K562 (cell line): ENCODE results near the gene TAAR1. TPM values are rescaled to one million over a fixed set of nuclear protein-coding genes. Genes with fewer than 3 reads are reported as not detected.
A peak's percentile ranks its signal among the peaks of the same experiment; 100 is the strongest.
"Not testable (repeated sequence)": the region's sequence is repeated elsewhere in the genome, so short reads cannot be mapped to it uniquely, and the experiment has no call there.

Experiments
- ATAC-seq: fragments of 200-7000 bp; cut with Tn5 transposase; 3 replicates; pipeline ENCODE4 v1.9.1; 2020; ENCODE audit warnings: moderate library complexity
- BruUV-seq: library from RNA; stranded (reverse); fragments of 400-500 nt; replicated peaks from 2 replicates; lab custom pipeline; 2021; lab: Mats Ljungman, UMichigan
- CTCF ChIA-PET: fragments of 300-600 bp; formaldehyde crosslinking; extraction: SDS; loops from one replicate; lab custom pipeline; 2021; ENCODE audit warnings: low intra/inter-chr PET ratio; lab: Yijun Ruan, JAX
- POLR2A ChIA-PET: fragments of 300-600, 350-650 bp; sonication (Branson Sonifier 250); formaldehyde crosslinking; extraction: SDS; loops from one replicate; lab custom pipeline; 2021; ENCODE audit warnings: antibody characterized with exemption, inconsistent platforms; lab: Yijun Ruan, JAX
- DNase-seq, 4 experiments: peaks; one replicate each; pipeline versions ENCODE4 v3.0.0 to v3.0.0-alpha.2; 2011 to 2018; ENCODE audit warnings: low spot score in 3 of 4, mixed read lengths in 3 of 4; ENCODE audit errors: extremely low read depth in 1 of 4
- FAIRE-seq: peaks from 2 replicates; lab custom pipeline; 2011; peaks lifted over from hg19 to GRCh38; lab: Jason Lieb, UNC
- H2AFZ ChIP-seq: 2 replicates; pipeline ENCODE4 v1.6.0; 2011; ENCODE audit warnings: low read depth, low read length, control low read depth, inconsistent platforms
- H3K27ac ChIP-seq: fragments of 200-600 bp; 3 replicates; pipeline ENCODE4 v1.8.0; 2011; ENCODE audit warnings: low read depth, mild to moderate bottlenecking, control low read depth, inconsistent platforms, low read length, moderate library complexity, mixed read lengths; ENCODE audit errors: extremely low read depth
- H3K27me3 ChIP-seq, 2 experiments: fragments of 300-600 bp in 1 of 2; 2 replicates in 1 of 2; 3 replicates in 1 of 2; pipeline versions ENCODE4 v1.6.0 to v1.8.0; 2011; ENCODE audit warnings: inconsistent platforms in 2 of 2, low read length in 2 of 2, mild to moderate bottlenecking in 1 of 2, mixed read lengths in 1 of 2, moderate library complexity in 1 of 2; ENCODE audit not compliant: control insufficient read depth in 2 of 2, insufficient read depth in 2 of 2
- H3K36me3 ChIP-seq: fragments of 300-600 bp; 3 replicates; pipeline ENCODE4 v1.8.0; 2011; ENCODE audit warnings: mild to moderate bottlenecking, low read length, inconsistent platforms; ENCODE audit not compliant: control insufficient read depth, insufficient read depth
- H3K4me1 ChIP-seq, 2 experiments: fragments of 200-600 bp in 1 of 2; replicated peaks in 1 of 2; 2 replicates in 1 of 2; 3 replicates in 1 of 2; pipeline versions ENCODE4 v1.5.1 to v1.8.0; 2011; ENCODE audit warnings: inconsistent platforms in 2 of 2, low read length in 2 of 2, mild to moderate bottlenecking in 1 of 2, mixed read lengths in 1 of 2, moderate library complexity in 1 of 2; ENCODE audit not compliant: control insufficient read depth in 2 of 2, insufficient read depth in 2 of 2
- H3K4me2 ChIP-seq: 2 replicates; pipeline ENCODE4 v1.6.1; 2011; ENCODE audit warnings: low read length, control low read depth, inconsistent platforms, mixed read lengths; ENCODE audit not compliant: insufficient read depth
- H3K4me3 ChIP-seq: fragments of 200-600 bp; sonication (generic), shearing (Covaris generic); 2 replicates; pipeline ENCODE4 v1.5.1; 2016; ENCODE audit warnings: control low read depth, inconsistent platforms
- H3K79me2 ChIP-seq: fragments of 200-600 bp; 3 replicates; pipeline ENCODE4 v1.8.0; 2011; ENCODE audit warnings: low read length, inconsistent platforms; ENCODE audit not compliant: control insufficient read depth, insufficient read depth
- H3K9ac ChIP-seq, 2 experiments: 2 replicates each; pipeline versions ENCODE4 v1.6.0 to v1.6.1; 2011; ENCODE audit warnings: low read depth in 2 of 2, low read length in 2 of 2, control low read depth in 1 of 2, inconsistent platforms in 1 of 2, mild to moderate bottlenecking in 1 of 2, mixed read lengths in 1 of 2; ENCODE audit not compliant: insufficient read depth in 1 of 2
- H3K9me1 ChIP-seq: one replicate; pipeline ENCODE4 v1.6.0; 2011; ENCODE audit warnings: inconsistent platforms, mild to moderate bottlenecking, low read length, moderate library complexity; ENCODE audit not compliant: control insufficient read depth, insufficient read depth
- H3K9me3 ChIP-seq: replicated peaks from 2 replicates; pipeline ENCODE4 v1.5.1; 2011; ENCODE audit warnings: low read depth, low read length, inconsistent platforms; ENCODE audit not compliant: control insufficient read depth, insufficient read depth
- H4K20me1 ChIP-seq: replicated peaks from 2 replicates; pipeline ENCODE4 v1.6.1; 2011; ENCODE audit warnings: low read length, inconsistent platforms, mixed read lengths; ENCODE audit not compliant: control insufficient read depth, insufficient read depth
- BHLHE40 ChIP-seq: IDR thresholded peaks from 2 replicates; pipeline ENCODE4 v1.6.1; 2011; ENCODE audit warnings: low read length, improper control_type of control experiment
- CBFA2T2 ChIP-seq: fragments of 450-650 bp; conservative IDR thresholded peaks from 2 replicates; pipeline ENCODE4 v1.6.1; 2017; ENCODE audit warnings: mild to moderate bottlenecking
- MITF ChIP-seq: IDR thresholded peaks from 2 replicates; pipeline ENCODE4 v1.6.1; 2014; ENCODE audit warnings: antibody characterized with exemption
- POLR2B ChIP-seq: fragments of 450-650 bp; IDR thresholded peaks from 2 replicates; pipeline ENCODE4 v1.6.1; 2018; ENCODE audit warnings: low read depth; ENCODE audit not compliant: partially characterized antibody
- TAF9B ChIP-seq: fragments of 450-650 bp; IDR thresholded peaks from 2 replicates; pipeline ENCODE4 v1.6.1; 2018; ENCODE audit warnings: mild to moderate bottlenecking; ENCODE audit not compliant: partially characterized antibody
- TSHZ1 ChIP-seq: fragments of 250-450 bp; sonication (Bioruptor Pico); IDR thresholded peaks from 2 replicates; pipeline ENCODE4 v1.4.0; 2020; ENCODE audit warnings: mild to moderate bottlenecking, moderate library complexity
- ZNF444 ChIP-seq: fragments of 250-450 bp; sonication (Bioruptor Pico); IDR thresholded peaks from 2 replicates; pipeline ENCODE4 v1.4.0; 2020; ENCODE audit warnings: mild to moderate bottlenecking, moderate library complexity
- WGBS: fragments of 100-300 bp; shearing (Covaris generic); methylation state at CpG from one replicate; pipeline ENCODE4 v1.1.6; 2016; ENCODE audit warnings: low coverage, mixed read lengths; ENCODE audit not compliant: insufficient coverage; ENCODE audit errors: missing lambda C conversion rate; 5-methylcytosine and 5-hydroxymethylcytosine counted together
- in situ Hi-C: fragments of 300-500 bp; cut with MboI; formaldehyde crosslinking; loops from 4 replicates; pipeline ENCODE4 v1.15.0; 2018; ENCODE audit warnings: inconsistent platforms, mixed read lengths
- intact Hi-C: fragments of 100-400 bp; cut with micrococcal nuclease; formaldehyde crosslinking; loops from 2 replicates; pipeline ENCODE4 v1.14.2; 2022
- polyA plus RNA-seq, 8 experiments: library from polyadenylated mRNA; depleted of rRNA in 4 of 8; stranded (reverse) in 5 of 8; unstranded in 3 of 8; fragments of >200 nt; fragmentation: Nextera tagmentation in 2 of 8; fragmentation: Illumina TruSeq in 1 of 8; extraction: Ambion mirVana in 2 of 8; extraction: Trizol in 1 of 8; gene quantifications; 2 replicates each; pipeline versions ENCODE4 v1.2.1 to v1.2.3, GENCODE V29; 2011 to 2014; ENCODE audit warnings: inconsistent platforms in 1 of 8, missing spikeins in 1 of 8
- total RNA-seq, 7 experiments: library from RNA; depleted of rRNA in 6 of 7; stranded (reverse); fragments of >200 nt in 6 of 7; fragmentation: Illumina TruSeq in 2 of 7; extraction: Trizol in 2 of 7; gene quantifications; 2 replicates each; pipeline versions ENCODE4 v1.2.1 to v1.2.3, GENCODE V29; 2011 to 2021; ENCODE audit warnings: low replicate concordance in 1 of 7

The TAAR1 gene
- total and polyA plus RNA-seq, 9 of the 15 experiments (the other 6 are each of a cell fraction or from before 2014, with no cell fraction given), result not detected

GRCh38 chr6:132635288-132635687 lies 23.7 kb downstream of the TAAR1 start:
- H3K9ac ChIP-seq, H3K4me3 ChIP-seq, H3K27ac ChIP-seq, H4K20me1 ChIP-seq, intact Hi-C loops, H3K4me1 ChIP-seq, BruUV-seq, H3K4me2 ChIP-seq, FAIRE-seq, in situ Hi-C loops, H3K9me1 ChIP-seq, H3K9me3 ChIP-seq, H2AFZ ChIP-seq, H3K36me3 ChIP-seq, ATAC-seq, POLR2A ChIA-PET, H3K79me2 ChIP-seq, H3K27me3 ChIP-seq, CTCF ChIA-PET, DNase-seq: not testable (repeated sequence)
- 0% methylated on average over 3 of the region's 3 CpGs for WGBS
- TF ChIP-seq CBFA2T2, result 0 out of 2 replicates have a peak, but pooled peaks have one; percentile 10

- Histone ChIP-seq H3K4me3 (no peak overlapping the region), H3K9ac (no peak overlapping the region), H3K27me3 (no peaks in the 10 kb centered on the region), H3K9me1 (no peaks in the 10 kb centered on the region), H3K4me2 (no peak overlapping the region), H3K36me3 (no peaks in the 10 kb centered on the region), H3K27ac (no peak overlapping the region), H3K9me3 (no peaks in the 10 kb centered on the region), H4K20me1 (no peaks in the 10 kb centered on the region), H3K4me1 (no peaks in the 10 kb centered on the region), H2AFZ (no peak overlapping the region), H3K79me2 (no peaks in the 10 kb centered on the region)
- 0% methylated on average over 4 of the region's 4 CpGs for WGBS
- TF ChIP-seq POLR2B (no peak), ZNF444 (CRISPR knock-in tag) (no peak), TAF9B (no peak), BHLHE40 (no peak), MITF (no peak), TSHZ1 (CRISPR knock-in tag) (no peak)
- ChIA-PET POLR2A (no interaction called here), CTCF (no interaction called here)
- ATAC-seq (no peak), FAIRE-seq (no peak), DNase-seq (no peak)
- in situ Hi-C loops, result no loop called here
- BruUV-seq, result no TSS peak
- intact Hi-C loops, result no loop called here
Measured at GRCh38 chr6:132634796-132635195, 24.2 kb downstream of the TAAR1 start.
